Liver (tissue), 9 donors: Measurements from ENCODE around the gene GTF2F2. TPM values are rescaled to one million over a fixed set of nuclear protein-coding genes. Genes with fewer than 3 reads are reported as not detected.

Source experiments
- DNase-seq: peaks from one replicate; pipeline ENCODE4 v3.0.0-alpha.2; 2017; ENCODE audit warnings: low spot score
- H3K27ac ChIP-seq, 2 donors: one replicate each; pipeline ENCODE4 v1.7.0; 2013; ENCODE audit warnings: inconsistent platforms in 2 of 2, low read length in 2 of 2, control low read depth in 1 of 2, low read depth in 1 of 2, mild to moderate bottlenecking in 1 of 2
- H3K27me3 ChIP-seq, 4 donors: one replicate each; pipeline versions ENCODE4 v1.6.1 to v1.7.0; 2013; ENCODE audit warnings: low read length in 3 of 4, inconsistent platforms in 1 of 4, mild to moderate bottlenecking in 1 of 4, moderate library complexity in 1 of 4; ENCODE audit not compliant: control insufficient read depth in 4 of 4, insufficient read depth in 4 of 4
- H3K36me3 ChIP-seq, 4 donors: one replicate each; pipeline versions ENCODE4 v1.6.1 to v1.7.0; 2013; ENCODE audit warnings: low read length in 3 of 4, mild to moderate bottlenecking in 3 of 4, low read depth in 1 of 4, moderate library complexity in 1 of 4; ENCODE audit not compliant: control insufficient read depth in 4 of 4, insufficient read depth in 3 of 4
- H3K4me1 ChIP-seq, 4 donors: one replicate each; pipeline versions ENCODE4 v1.6.1 to v1.7.0; 2013; ENCODE audit warnings: low read length in 3 of 4, mild to moderate bottlenecking in 3 of 4, moderate library complexity in 1 of 4; ENCODE audit not compliant: control insufficient read depth in 4 of 4, insufficient read depth in 4 of 4
- H3K4me3 ChIP-seq, 3 donors: one replicate each; pipeline versions ENCODE4 v1.6.1 to v1.7.0; 2013; ENCODE audit warnings: low read length in 3 of 3, control low read depth in 1 of 3, low read depth in 1 of 3, mild to moderate bottlenecking in 1 of 3
- H3K9ac ChIP-seq, 2 donors: one replicate each; pipeline ENCODE4 v1.7.0; 2013; ENCODE audit warnings: low read length in 2 of 2, mild to moderate bottlenecking in 2 of 2, moderate library complexity in 2 of 2, control low read depth in 1 of 2, low read depth in 1 of 2
- H3K9me3 ChIP-seq, 4 donors: one replicate each; pipeline versions ENCODE4 v1.6.1 to v1.7.0; 2013; ENCODE audit warnings: low read length in 3 of 4; ENCODE audit not compliant: control insufficient read depth in 4 of 4
- ATF3 ChIP-seq: IDR thresholded peaks from 2 replicates; pipeline ENCODE4 v1.6.1; 2016; ENCODE audit warnings: antibody characterized with exemption
- CTCF ChIP-seq: fragments of 150-350 bp; IDR thresholded peaks from 2 replicates; pipeline ENCODE4 v1.5.1; 2017; ENCODE audit warnings: improper control_type of control experiment, low read depth, low read length; ENCODE audit not compliant: missing input control
- FOXA1 ChIP-seq: IDR thresholded peaks from 2 replicates; pipeline ENCODE4 v1.6.1; 2016; ENCODE audit warnings: antibody characterized with exemption
- FOXA2 ChIP-seq: IDR thresholded peaks from 2 replicates; pipeline ENCODE4 v1.6.1; 2016; ENCODE audit warnings: antibody characterized with exemption
- HNF4A ChIP-seq, 2 donors: conservative IDR thresholded peaks; 2 replicates each; pipeline ENCODE4 v1.6.1; 2016; ENCODE audit warnings: antibody characterized with exemption in 2 of 2, mild to moderate bottlenecking in 2 of 2
- HNF4G ChIP-seq: IDR thresholded peaks from 2 replicates; pipeline ENCODE4 v1.6.1; 2016; ENCODE audit warnings: antibody characterized with exemption
- MAX ChIP-seq: IDR thresholded peaks from 2 replicates; pipeline ENCODE4 v1.6.1; 2016; ENCODE audit warnings: antibody characterized with exemption
- NR2F2 ChIP-seq: IDR thresholded peaks from 2 replicates; pipeline ENCODE4 v1.6.1; 2016; ENCODE audit warnings: antibody characterized with exemption
- RAD21 ChIP-seq, 2 donors: IDR thresholded peaks; 2 replicates each; pipeline ENCODE4 v1.6.1; 2016; ENCODE audit warnings: antibody characterized with exemption in 2 of 2, mild to moderate bottlenecking in 2 of 2
- REST ChIP-seq: IDR thresholded peaks from 2 replicates; pipeline ENCODE4 v1.6.1; 2016; ENCODE audit warnings: antibody characterized with exemption, mild to moderate bottlenecking
- SP1 ChIP-seq: IDR thresholded peaks from 2 replicates; pipeline ENCODE4 v1.6.1; 2018; ENCODE audit warnings: antibody characterized with exemption, mild to moderate bottlenecking
- TAF1 ChIP-seq: conservative IDR thresholded peaks from 2 replicates; pipeline ENCODE4 v1.6.1; 2016; ENCODE audit warnings: antibody characterized with exemption, mild to moderate bottlenecking
- YY1 ChIP-seq: IDR thresholded peaks from 2 replicates; pipeline ENCODE4 v1.6.1; 2016; ENCODE audit warnings: antibody characterized with exemption, mild to moderate bottlenecking
- ZBTB33 ChIP-seq: IDR thresholded peaks from 2 replicates; pipeline ENCODE4 v1.6.1; 2016; ENCODE audit warnings: antibody characterized with exemption
- WGBS: extraction: QIAGEN DNeasy Blood & Tissue Kit; methylation state at CpG from one replicate; pipeline ENCODE4 v1.1.7; 2013; 5-methylcytosine and 5-hydroxymethylcytosine counted together
- polyA plus RNA-seq, 2 donors: library from polyadenylated mRNA; stranded (reverse) in 1 of 2; unstranded in 1 of 2; fragments of 200-250 nt in 1 of 2; fragments of >200 nt in 1 of 2; fragmentation: Nextera tagmentation in 1 of 2; extraction: Ambion mirVana in 1 of 2; gene quantifications; one replicate each; pipeline versions ENCODE4 v1.2.1 to v1.2.3, GENCODE V29; 2013 to 2015
- total RNA-seq, 2 donors: library from RNA; depleted of rRNA; stranded (reverse); fragments of >200 nt; gene quantifications; one replicate each; pipeline ENCODE4 v1.2.3, GENCODE V29; 2014
- donor health status: healthy.
- donor health status: healthy.
- donor health status: healthy.
- donor health status: healthy.
- donor health status: healthy.

GTF2F2 gene
- total and polyA plus RNA-seq, 4 donors = 6.0 to 8.5 (median 7.3) TPM

GRCh38 chr13:45216193-45216592 lies 95.9 kb downstream of the GTF2F2 start:
- H3K27ac ChIP-seq = no peak overlapping the region
- TF ChIP-seq REST (no peak), CTCF (no peak), RAD21 (IDR thresholded peaks at IDR 0.05) (no peak)
- 96% methylated on average over 4 of the region's 4 CpGs for WGBS

GRCh38 chr13:45218689-45219088 lies 98.4 kb downstream of the GTF2F2 start:
- H3K4me3 ChIP-seq = no peak overlapping the region
- TF ChIP-seq CTCF = no peak
- no peak for TF ChIP-seq MAX
- no peak for TF ChIP-seq NR2F2
- TF ChIP-seq FOXA2 = no peak
- TF ChIP-seq TAF1 = no peak
- no peak for TF ChIP-seq RAD21 (IDR thresholded peaks at IDR 0.05)
- no peak for TF ChIP-seq ZBTB33
- no peak for TF ChIP-seq REST
- no peak for TF ChIP-seq HNF4A (conservative IDR thresholded peaks at IDR 0.05)
- TF ChIP-seq ATF3 = no peak
- TF ChIP-seq HNF4G = no peak
- no peak for TF ChIP-seq SP1
- TF ChIP-seq YY1 = no peak
- TF ChIP-seq FOXA1 = no peak
- no peak for DNase-seq
- H3K27me3 ChIP-seq = no peaks in the 10 kb centered on the region
- H3K36me3 ChIP-seq = no peaks in the 10 kb centered on the region
- H3K4me1 ChIP-seq = peaks cover 1 to 17% (median 5%) of the 10 kb centered on the region in 4 donors
- peak overlapping the region; percentile 44 to 61 for H3K9ac ChIP-seq
- peak overlapping the region; percentile 51 to 80 for H3K27ac ChIP-seq
- H3K9me3 ChIP-seq = no peaks in the 10 kb centered on the region
- 94% methylated on average over 1 of the region's 1 CpG for WGBS

More at GRCh38 chr13:45216193-45216592, 95.9 kb downstream of the GTF2F2 start:
- Histone ChIP-seq H3K9ac (no peak overlapping the region), H3K4me3 (no peak overlapping the region), H3K9me3 (no peaks in the 10 kb centered on the region), H3K27me3 (no peaks in the 10 kb centered on the region), H3K36me3 (no peaks in the 10 kb centered on the region), H3K4me1 (peaks cover 1 to 17% (median 5%) of the 10 kb centered on the region in 4 donors)
- DNase-seq = no peak
